HG03469 (cell line): ENCODE data around the gene ARSB.
A peak's percentile ranks its signal among the peaks of the same experiment; 100 is the strongest.
"Not testable (repeated sequence)": the region's sequence is repeated elsewhere in the genome, so short reads cannot be mapped to it uniquely, and the experiment has no call there.

Source experiments
- ATAC-seq: cut with Tn5 transposase; IDR thresholded peaks from one replicate; pipeline ENCODE4 v1.9.1; 2021; ENCODE audit warnings: mild to moderate bottlenecking, moderate library complexity, moderate number of reproducible peaks; ENCODE audit not compliant: unreplicated experiment

Gene ARSB

DNA sequence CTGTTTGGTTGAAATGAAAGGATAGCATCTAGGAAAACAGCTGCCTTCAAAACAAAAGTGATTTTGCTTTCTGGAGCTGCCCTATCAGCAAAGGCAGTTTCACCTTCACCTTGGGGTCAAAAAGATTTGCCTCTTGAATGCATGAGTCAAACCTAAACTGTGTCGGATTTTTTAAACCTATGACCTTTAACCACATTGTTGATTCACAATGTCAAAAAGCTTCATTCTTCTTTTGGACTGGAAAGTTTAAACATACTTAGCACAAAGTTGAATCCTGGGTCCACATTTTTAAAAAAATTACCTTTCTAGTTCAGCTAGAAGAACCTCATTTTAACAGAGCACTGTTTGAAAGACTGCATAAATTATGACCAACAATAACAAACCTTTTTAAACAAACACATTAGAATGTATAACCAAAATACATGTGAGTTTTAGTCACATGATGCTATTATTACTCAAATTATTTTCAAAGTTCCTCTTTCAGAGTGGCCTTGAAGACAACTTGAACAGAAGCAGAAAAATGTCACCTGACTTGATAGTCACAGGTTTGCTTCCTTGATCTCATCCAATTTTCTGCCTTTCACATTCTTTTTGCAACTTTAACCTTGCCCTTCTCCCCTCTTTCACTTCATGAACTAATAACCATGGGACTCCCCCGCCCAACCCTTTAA, 226.8 kb downstream of the ARSB start:
- ATAC-seq, result peak; percentile 70

DNA sequence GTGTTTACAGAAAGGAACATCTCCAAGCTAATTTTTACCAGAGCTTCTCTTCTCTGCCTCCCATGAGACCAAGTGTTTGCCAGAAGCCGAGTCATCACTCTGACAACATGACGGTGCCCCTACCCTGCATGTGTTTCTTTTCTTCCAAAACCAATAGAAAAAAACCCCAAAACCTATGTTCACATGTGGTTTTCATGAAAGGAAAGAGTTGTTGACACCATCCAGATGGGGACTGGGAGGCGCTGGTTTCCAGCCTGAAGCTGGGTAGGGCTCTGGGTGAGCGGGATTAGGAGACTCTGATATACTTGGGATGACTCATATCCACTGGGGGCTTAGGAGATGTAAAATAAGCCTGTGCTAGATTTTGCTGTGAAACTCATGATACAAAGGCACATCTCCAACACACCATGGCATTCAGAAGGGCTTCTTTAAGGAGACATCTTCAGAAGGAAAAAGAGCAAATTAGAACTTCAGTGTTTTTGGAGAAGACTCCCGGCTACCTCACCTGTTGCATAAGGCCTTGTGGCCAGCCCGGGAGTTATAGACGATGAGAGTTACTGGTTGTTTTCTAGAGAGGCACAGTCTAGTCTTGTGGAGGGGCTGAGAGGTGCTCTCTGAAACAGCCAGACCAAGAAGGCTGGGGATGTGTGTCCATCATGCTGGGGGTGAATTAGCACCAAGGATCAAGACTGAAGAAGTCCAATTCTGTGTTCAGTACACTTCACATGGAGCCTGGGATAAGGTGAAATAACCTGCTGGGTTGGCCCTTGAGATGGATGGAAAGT, 227.6 kb downstream of the ARSB start:
- ATAC-seq, result no peak

DNA sequence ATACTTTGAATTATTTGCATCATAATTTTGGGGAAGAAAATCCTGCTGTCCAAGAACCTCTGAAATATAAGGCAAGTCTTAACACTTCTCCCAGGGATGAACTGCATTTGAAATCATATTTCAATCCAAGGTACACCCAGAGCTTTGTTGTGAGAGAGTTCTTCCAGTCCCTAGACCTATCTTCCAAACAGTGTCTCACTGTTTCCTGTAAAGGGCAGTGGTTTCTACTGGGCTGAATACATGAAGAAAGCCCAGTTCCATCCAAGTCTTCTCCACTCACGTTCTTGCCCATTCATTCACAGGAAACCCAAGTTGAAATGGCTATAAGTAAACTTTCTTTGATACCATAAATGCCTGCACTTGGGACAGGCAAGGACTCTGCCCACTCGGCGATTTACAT, 228.3 kb downstream of the ARSB start:
- no peak for ATAC-seq

DNA sequence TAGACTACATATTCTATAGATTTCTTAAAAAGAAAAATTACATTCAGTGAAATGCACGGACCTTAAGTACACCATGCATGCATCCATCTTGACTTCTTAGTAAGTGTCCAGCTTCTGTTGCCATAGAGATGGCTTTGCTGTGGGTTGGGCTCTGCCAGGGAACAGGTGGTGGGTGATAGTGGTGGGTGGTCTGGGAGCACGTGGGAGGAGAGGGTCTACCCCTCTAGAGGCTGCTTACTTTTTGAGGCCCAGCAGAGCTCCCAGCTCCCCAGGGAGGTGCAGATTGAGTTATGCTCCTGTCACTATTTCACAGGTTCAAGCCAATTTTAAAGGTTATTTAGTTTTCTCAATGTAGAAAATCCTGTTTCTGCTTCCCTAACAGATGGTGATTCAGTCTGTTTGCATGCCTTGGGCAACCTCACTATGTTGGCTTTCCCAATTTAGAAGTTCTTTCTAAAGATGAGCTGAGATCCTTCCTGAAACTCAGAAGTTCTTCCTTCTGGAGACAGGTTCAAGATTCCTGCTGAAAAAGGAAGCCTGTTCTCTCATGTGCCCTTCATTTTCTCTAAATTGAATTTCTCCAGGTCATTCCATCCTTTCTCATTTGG, 229.2 kb downstream of the ARSB start:
- ATAC-seq, result no peak

DNA sequence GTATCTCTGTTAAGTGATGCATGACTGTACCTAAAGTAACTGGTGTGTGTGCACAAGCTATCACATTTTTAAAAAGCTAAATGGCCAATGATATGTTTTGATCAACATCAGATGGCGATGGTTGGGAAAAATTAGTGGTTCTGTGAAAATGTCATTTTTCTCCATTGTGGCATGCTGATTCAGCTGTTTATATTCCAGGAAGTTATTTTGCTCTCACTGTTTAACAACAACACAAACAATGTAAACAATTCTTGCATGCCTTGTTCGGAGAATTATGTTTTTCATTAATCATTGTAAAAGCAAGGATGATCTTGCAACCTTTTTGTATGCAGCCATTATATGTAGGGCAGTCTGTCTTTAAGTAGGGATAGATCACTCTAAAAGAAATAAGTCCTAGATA, 230.5 kb downstream of the ARSB start:
- no peak for ATAC-seq

DNA sequence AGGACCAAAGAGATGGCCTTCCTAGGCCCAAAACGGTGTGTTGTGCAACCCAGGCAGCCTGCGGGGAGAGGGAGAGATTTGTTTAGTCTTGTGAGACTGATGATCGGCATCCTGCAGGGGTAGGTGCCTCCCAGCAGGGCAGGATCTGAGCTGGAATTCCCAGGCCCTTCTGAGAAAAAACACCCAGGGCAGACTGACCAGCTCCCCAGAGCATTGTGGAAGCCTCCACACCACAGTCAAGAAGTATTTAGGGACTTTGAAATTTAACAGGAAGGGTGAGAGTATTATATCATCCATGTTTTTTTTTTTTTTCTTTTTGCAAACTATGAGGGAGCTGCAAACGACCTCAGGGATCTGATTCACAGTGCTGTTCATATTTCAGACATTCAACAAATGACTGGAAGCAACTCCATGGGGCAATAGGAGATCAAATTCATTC, 232.0 kb downstream of the ARSB start:
- no peak for ATAC-seq

DNA sequence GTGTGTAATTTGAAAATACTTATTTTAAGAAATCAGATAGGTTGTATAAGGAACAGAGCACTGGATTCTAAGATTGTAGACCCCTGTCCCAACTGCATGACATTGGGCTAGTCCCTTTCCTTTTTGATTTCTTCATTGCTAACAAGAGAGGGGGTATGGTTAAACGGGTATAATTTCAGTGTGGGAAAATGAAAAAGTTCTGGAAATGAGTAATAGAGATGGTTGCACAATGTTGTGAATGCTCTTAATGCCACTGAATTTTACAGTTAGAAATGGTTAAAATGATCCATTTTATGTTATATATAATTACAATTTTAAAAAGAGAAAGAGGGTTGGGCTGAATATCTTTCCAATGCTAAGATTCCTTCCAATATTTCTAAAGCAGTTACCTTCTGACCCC, 233.2 kb downstream of the ARSB start:
- no peak for ATAC-seq

DNA sequence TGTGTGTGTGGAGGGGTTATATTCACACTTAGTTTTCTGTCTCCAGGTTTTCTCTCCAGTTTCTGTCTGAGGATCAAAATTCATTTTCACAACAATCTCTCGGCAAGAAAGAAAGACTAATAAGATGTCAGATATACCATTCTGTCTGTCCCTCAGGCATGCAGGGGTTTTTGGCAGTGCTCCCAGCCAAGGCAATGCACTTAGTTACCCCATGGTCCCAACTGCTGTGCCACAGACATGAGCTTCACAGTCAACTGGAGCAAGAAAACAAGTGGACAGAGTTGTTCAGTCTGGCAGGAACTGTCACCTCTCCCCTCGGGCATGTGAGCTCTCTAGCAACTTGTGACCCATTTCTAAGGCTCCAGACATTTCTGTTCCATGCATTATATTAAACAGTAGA, 234.8 kb downstream of the ARSB start:
- no peak for ATAC-seq

DNA sequence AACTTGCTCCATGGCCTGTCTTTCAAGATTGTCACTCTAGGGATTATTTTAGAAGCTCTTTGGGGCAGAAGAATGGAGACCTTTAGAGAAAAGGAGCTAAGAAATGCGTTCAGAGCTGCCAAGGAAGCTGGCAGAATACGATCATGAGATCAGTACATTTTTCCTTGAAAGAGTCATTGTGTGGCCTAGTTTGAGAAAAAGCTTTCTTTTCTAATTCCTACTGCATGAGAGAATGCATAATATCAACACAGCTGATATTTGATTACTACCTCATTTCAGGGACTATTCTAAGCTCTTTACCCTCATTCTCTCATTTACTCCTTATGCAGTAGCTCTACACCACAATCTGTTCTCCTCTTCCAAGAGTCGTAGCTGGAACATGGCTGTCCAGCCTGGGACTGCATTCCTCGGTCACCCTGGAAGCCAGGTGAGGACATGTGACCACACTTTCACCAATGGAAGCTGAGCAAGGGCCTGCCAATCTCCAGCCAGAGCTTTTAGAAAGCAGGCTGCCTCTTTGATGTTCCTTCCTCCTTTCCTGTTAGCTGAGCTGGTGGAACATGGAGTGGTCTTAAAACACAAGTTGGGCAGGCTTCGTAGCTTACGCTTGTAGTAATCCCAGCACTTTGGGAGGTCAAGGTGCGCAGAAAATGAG, 237.3 kb downstream of the ARSB start:
- ATAC-seq, result no peak

DNA sequence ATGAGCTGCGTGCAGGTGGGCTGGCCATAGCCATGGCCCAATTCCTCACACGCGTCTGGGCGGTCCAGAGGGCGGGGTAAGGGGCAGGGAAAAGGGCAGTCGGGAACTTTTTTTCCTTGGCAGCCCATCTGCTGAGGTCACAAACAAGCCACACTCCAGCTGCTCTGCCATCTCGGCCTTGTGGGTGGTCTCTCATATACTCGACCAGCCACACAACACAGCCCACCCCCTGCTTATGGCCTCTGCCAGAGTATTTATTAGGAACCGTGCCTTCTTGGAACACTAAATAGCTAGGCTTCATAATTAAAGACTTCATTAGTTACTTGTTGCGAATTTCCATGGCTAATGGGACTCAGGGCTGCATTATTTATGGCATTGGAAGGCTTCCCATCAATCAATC, 238.1 kb downstream of the ARSB start:
- no peak for ATAC-seq

DNA sequence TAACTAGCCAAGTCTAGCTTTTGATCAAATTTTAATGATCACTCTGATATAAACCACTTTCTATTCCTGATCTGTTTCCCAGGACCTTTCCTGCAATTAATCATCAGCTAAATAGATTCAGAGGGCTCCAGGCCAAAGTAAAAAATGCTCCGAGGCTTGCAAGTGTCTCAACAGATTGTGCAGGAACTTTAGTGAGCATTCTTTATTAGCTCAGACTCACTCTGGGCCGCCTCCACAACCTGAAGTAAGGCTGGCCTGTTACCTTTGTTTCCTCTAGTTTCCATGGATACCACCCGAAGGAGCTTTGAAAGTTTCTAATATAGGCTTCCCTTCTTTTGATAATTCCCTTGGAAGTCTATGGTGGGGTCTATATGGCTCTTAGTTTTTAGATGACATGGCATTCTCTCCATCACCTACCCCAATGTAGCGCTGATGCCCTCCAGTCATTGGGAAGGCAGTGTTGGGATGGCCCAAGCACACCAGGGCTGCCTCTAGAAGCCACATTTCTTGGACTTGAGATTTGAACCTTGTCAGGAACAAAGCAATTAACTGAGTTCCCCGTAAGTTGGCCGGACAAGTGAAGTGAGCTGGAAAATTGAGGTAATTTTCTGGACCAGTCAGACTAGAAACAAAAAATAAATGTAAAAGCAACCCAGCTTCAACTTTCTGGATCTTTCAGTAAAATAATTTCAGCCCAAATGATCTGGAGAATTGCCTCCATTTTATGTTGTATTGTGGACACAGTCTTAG, 238.9 kb downstream of the ARSB start:
- ATAC-seq, result no peak

DNA sequence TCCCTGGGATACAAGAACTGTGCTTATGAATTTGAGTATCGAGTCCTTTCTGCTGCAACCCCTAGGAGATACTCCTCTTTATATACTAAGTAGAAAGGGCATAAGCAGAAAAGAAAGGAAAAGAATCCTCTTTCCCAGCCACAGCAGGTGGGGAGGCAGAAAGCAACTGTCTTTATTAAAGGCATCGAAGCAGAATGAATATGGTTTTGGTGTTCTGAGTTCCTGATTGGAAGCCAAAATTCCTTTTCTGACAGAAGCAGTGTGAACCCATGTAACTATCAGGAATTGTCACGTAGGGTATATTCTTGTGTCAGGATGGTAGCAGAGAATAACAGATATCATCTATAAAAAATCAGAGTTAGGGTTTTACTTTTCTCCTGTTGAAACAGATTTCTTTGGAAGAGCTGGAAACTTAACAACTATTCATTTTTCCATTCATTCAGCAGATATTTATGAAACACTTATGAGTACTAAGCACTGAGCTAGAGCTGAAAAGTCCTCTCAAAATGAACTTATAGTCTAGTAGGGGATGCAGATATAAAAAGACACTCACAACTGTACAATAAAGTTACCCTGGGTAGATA, 240.1 kb downstream of the ARSB start:
- ATAC-seq, result no peak

DNA sequence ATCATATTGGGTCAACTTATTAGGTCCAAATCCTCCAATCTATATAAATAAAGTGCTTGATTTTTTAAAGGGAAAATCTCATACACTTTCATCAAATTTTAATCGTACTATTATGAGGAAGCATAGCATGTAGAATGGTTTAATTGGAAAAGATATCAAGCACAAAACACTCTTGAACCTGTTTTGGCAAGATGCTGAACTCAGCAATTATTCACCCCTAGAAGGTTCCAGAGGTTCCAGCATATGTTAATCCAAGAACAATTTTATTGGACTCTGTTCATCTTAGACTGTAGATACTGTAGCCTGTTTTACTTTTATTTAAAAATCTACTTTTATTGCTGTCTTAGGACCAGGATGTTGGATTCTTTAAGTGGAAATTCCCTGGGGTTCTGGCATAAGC, 244.1 kb downstream of the ARSB start:
- no peak for ATAC-seq

DNA sequence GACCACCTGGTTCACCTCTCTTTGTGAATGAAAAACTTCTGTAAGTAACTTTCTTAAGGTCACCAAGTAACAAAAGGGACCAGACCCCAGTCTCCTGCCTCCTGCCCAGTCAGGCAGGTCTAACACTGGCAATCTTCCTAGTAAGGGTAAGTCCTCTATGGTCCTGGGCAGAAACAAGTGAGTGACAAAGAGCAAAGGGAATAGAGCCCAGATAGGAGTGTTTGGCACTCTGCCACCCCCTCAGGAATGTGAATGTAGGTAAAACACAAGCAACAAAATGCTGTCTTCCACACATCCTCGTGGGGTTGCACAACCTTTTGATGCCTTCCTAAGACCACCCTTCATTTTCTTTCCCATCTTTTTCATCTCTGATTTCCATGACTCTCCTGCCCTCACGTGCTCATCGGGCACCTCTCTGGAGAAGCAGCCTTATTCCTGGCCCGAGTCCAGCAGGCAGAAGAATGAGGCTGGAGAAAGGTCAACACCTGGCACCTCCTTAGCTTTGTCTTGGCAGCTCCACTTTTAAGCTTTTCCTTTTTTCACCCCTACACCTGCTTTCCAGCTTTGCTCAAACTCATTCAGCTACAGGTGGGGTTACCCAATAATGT, 246.3 kb downstream of the ARSB start:
- no peak for ATAC-seq

DNA sequence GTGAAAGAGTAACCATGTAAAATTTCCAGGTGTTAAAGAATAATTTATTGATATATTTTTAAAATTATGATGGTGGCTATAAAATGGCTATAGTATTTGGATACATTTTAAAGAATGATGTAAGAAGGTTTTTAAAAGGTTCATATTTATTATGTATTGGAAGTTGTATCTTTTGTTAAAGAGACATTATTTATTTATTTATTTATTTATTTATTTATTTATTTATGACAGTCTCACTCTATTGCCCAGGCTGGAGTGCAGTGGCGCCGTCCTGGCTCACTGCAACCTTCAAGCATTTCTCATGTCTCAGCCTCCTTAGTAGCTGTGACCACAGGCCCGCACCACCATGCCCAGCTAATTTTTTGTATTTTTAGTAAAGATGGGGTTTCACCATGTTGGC, 247.0 kb downstream of the ARSB start:
- no peak for ATAC-seq

DNA sequence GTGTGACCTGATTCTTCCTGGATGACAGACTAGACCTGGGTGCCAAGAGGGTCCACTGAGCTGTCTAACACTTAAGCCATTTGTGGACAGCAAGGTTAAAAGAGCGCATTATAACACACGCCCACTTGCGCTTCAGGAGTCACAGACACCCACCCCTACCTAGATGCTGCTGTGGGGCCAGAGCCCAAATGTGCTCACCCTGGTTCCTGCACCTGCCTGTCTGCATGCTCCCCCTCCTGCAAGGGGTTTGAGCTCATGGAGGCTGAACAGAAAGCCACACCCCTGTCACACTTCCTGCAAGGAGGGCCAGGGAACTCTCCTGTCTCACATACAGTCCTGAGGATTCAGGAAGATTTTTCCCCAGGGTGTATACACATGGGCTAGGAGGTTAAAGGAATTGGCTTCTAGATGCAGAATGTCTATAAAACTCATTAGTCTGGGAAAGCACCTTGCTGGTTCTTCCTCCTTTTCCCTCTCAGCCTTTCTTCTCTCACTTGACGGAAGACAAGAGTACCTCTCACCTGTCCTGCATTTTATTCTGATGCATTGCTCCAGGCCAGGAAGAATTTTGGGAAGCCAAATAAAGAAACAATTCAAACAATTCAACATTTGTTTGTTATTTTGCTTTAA, 249.2 kb downstream of the ARSB start:
- no peak for ATAC-seq

DNA sequence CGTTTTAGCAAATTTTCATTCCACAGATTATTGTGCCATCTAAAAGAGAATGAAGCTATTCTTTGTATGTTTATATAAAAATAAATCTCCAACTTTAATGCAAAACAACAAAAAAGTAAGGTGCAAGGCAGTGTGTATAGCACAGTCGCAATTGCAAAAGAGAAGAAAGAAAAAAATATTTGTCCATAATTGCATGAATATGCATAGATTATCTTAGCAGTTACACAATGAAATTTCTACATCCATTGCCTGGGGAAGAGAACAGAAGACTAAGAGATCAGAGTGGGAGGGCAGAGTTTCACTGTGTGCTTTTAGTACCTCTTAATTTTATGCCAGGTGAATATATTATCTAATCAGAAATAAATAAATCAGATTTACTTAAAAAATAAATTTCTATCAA, 250.2 kb downstream of the ARSB start:
- ATAC-seq, result no peak

DNA sequence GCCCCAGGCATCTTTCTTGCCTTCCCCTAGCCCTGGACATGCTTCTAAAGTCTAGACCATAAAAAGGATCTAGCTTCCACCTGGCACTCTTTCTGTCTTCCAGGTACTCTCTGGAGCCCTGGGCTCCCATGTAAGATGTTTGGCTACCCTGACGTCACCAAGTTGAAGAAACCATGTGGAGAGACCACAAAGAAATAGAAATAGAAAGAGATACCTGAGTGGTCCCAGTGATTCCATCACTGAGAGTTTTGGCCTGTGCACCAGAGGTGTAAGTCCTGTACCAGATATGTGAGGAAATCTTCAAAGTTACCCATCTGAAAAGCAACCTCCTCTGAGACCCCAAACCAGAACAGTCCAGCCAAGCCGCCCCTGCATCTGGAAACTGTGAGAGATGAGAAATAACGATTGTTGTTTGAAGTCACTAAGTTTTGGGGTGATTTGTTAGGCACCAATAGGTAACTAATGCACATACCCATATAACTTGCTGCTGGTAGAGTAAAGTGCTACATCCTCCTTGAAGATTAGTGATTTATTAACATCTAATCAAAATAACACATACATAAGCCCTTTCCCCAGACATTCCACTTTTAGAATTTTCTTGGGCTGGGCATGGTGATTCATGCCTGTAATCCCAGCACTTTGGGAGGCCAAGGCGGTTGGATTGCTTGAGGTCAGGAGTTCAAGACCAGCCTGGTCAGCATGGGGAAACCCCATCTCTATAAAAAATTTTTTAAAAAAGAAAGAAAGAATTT, 250.8 kb downstream of the ARSB start:
- no peak for ATAC-seq

DNA sequence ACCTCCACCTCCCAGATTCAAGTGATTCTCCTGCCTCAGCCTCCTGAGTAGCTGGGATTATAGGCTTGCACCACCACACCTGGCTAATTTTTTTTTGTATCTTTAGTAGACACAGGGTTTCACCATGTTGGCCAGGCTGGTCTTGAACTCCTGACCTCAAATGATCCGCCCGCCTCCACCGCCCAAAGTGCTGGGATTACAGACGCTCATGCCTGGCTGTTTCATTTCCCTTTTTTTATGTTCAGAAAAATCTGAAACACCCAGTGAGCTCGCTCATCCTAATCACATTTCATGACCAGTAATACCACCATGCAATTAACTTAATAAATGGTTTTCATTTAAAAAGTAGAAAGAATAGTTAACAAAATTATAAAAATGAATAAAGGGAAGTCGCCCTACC, 252.4 kb downstream of the ARSB start:
- ATAC-seq, result not testable (repeated sequence)
